GM12865 (cell line): ENCODE results near the gene SESTD1.
"Not testable (repeated sequence)": the region's sequence is repeated elsewhere in the genome, so short reads cannot be mapped to it uniquely, and the experiment has no call there.

Source experiments
- DNase-seq: peaks from one replicate; pipeline ENCODE4 v3.0.0; 2010; ENCODE audit warnings: low read depth
- H3K4me3 ChIP-seq: 2 replicates; pipeline ENCODE4 v1.5.1; 2011; ENCODE audit warnings: mild to moderate bottlenecking, low read depth, low read length, control low read depth
- CTCF ChIP-seq: IDR thresholded peaks from 2 replicates; pipeline ENCODE4 v1.5.1; 2011; ENCODE audit warnings: low read length, control low read depth, low read depth, inconsistent platforms; ENCODE audit not compliant: insufficient read depth; ENCODE audit errors: missing control alignments

Gene SESTD1

GRCh38 chr2:179218848-179219594 is 45.6 kb downstream of the SESTD1 start:
- DNase-seq, result peak; percentile 86
- peak; percentile 85 for TF ChIP-seq CTCF

GRCh38 chr2:179214671-179215070 is 50.0 kb downstream of the SESTD1 start:
- not testable (repeated sequence) for H3K4me3 ChIP-seq, DNase-seq

More at GRCh38 chr2:179218848-179219594, 45.6 kb downstream of the SESTD1 start:
- no peak overlapping the region for H3K4me3 ChIP-seq

GRCh38 chr2:179211355-179211754 is 53.3 kb downstream of the SESTD1 start:
- H3K4me3 ChIP-seq, result no peak overlapping the region
- TF ChIP-seq CTCF, result no peak
- DNase-seq, result no peak

- DNase-seq, result not testable (repeated sequence)
Observed at GRCh38 chr2:179208277-179208676, 56.4 kb downstream of the SESTD1 start.

GRCh38 chr2:179207047-179207446 is 57.6 kb downstream of the SESTD1 start:
- DNase-seq, result no peak
- no peak for TF ChIP-seq CTCF
- H3K4me3 ChIP-seq, result no peak overlapping the region

More at GRCh38 chr2:179208277-179208676, 56.4 kb downstream of the SESTD1 start:
- H3K4me3 ChIP-seq, result not testable (repeated sequence)

GRCh38 chr2:179201869-179202268 is 62.8 kb downstream of the SESTD1 start:
- TF ChIP-seq CTCF, result no peak
- no peak overlapping the region for H3K4me3 ChIP-seq
- DNase-seq, result no peak

GRCh38 chr2:179195926-179196590 is 68.6 kb downstream of the SESTD1 start:
- H3K4me3 ChIP-seq, DNase-seq: not testable (repeated sequence)

GRCh38 chr2:179195141-179195540 is 69.5 kb downstream of the SESTD1 start:
- no peak for TF ChIP-seq CTCF
- no peak overlapping the region for H3K4me3 ChIP-seq
- DNase-seq, result no peak
